HL-60 (cell line): ENCODE data around the gene ACOT9.

ENCODE experiments used
- DNase-seq, 2 experiments: peaks; one replicate each; pipeline ENCODE4 v3.0.0-alpha.2; 2010 to 2020; ENCODE audit warnings: low read depth in 1 of 2, low spot score in 1 of 2
- H3K27ac ChIP-seq: fragments of 250-450 bp; sonication (Bioruptor Pico); replicated peaks from 2 replicates; pipeline ENCODE4 v1.5.1; 2020; ENCODE audit warnings: mild to moderate bottlenecking, moderate library complexity
- H3K27me3 ChIP-seq: fragments of 250-450 bp; sonication (Bioruptor Pico); 2 replicates; pipeline ENCODE4 v1.5.1; 2021; ENCODE audit warnings: mild to moderate bottlenecking, moderate library complexity; ENCODE audit not compliant: insufficient read depth, poor library complexity, severe bottlenecking
- H3K4me3 ChIP-seq: replicated peaks from 2 replicates; pipeline ENCODE4 v1.5.1; 2011; ENCODE audit warnings: mild to moderate bottlenecking, control low read depth, low read length; ENCODE audit not compliant: insufficient read depth
- CTCF ChIP-seq: IDR thresholded peaks from one replicate; pipeline ENCODE4 v1.5.1; 2011; ENCODE audit warnings: low read length, control low read depth, inconsistent platforms; ENCODE audit not compliant: insufficient read depth
- GABPA ChIP-seq: IDR thresholded peaks from 2 replicates; pipeline ENCODE4 v1.6.1; 2012; ENCODE audit warnings: low read depth
- POLR2AphosphoS5 ChIP-seq: IDR thresholded peaks from 2 replicates; pipeline ENCODE4 v1.6.1; 2012; ENCODE audit warnings: low read depth
- REST ChIP-seq: IDR thresholded peaks from 2 replicates; pipeline ENCODE4 v1.6.1; 2012; ENCODE audit warnings: low read depth; ENCODE audit not compliant: insufficient replicate concordance
- SPI1 ChIP-seq: IDR thresholded peaks from 2 replicates; pipeline ENCODE4 v1.6.1; 2012; ENCODE audit warnings: low read depth, mild to moderate bottlenecking, borderline replicate concordance

ACOT9 gene

GRCh38 chrX:23765868-23766267, 22.8 kb upstream of the ACOT9 start:
- no peak for DNase-seq
- TF ChIP-seq POLR2AphosphoS5 (no peak), GABPA (no peak), SPI1 (no peak), CTCF (no peak), REST (no peak)
- Histone ChIP-seq H3K27me3 (no peaks in the 10 kb centered on the region), H3K27ac (no peak overlapping the region), H3K4me3 (no peak overlapping the region)

GRCh38 chrX:23765449-23765848, 22.4 kb upstream of the ACOT9 start:
- TF ChIP-seq SPI1 = no peak
- TF ChIP-seq CTCF = no peak
- TF ChIP-seq GABPA = no peak
- TF ChIP-seq POLR2AphosphoS5 = no peak
- no peak for TF ChIP-seq REST
- no peaks in the 10 kb centered on the region for H3K27me3 ChIP-seq
- no peak overlapping the region for H3K4me3 ChIP-seq
- no peak overlapping the region for H3K27ac ChIP-seq
- DNase-seq = no peak

GRCh38 chrX:23764188-23764984, 21.3 kb upstream of the ACOT9 start:
- no peak overlapping the region for H3K4me3 ChIP-seq
- TF ChIP-seq GABPA (no peak), SPI1 (no peak), POLR2AphosphoS5 (no peak), CTCF (no peak), REST (no peak)
- H3K27ac ChIP-seq = no peak overlapping the region
- DNase-seq = no peak
- no peaks in the 10 kb centered on the region for H3K27me3 ChIP-seq
